Epidermal melanocyte (primary cell): ENCODE data around the gene S1PR4.
"Not testable (repeated sequence)": the region's sequence is repeated elsewhere in the genome, so short reads cannot be mapped to it uniquely, and the experiment has no call there.

Source experiments
- DNase-seq: peaks from one replicate; pipeline ENCODE4 v3.0.0; 2011; ENCODE audit warnings: low spot score; ENCODE audit not compliant: insufficient read length

The S1PR4 gene

GRCh38 chr19:3152419-3152780 is 26.2 kb upstream of the S1PR4 start:
- DNase-seq = no peak

- no peak for DNase-seq
Observed at GRCh38 chr19:3153286-3154230, 25.0 kb upstream of the S1PR4 start.

GRCh38 chr19:3154447-3154846 is 24.1 kb upstream of the S1PR4 start:
- not testable (repeated sequence) for DNase-seq

- peak; percentile 53 for DNase-seq
Observed at GRCh38 chr19:3154957-3155736, 23.4 kb upstream of the S1PR4 start.

GRCh38 chr19:3157096-3157845 is 21.3 kb upstream of the S1PR4 start:
- no peak for DNase-seq

GRCh38 chr19:3159565-3159964 is 19.0 kb upstream of the S1PR4 start:
- DNase-seq = no peak

- no peak for DNase-seq
Observed at GRCh38 chr19:3160219-3160618, 18.4 kb upstream of the S1PR4 start.

GRCh38 chr19:3161453-3161852 is 17.1 kb upstream of the S1PR4 start:
- DNase-seq = no peak

GRCh38 chr19:3162418-3163229 is 15.9 kb upstream of the S1PR4 start:
- no peak for DNase-seq

GRCh38 chr19:3163230-3163886 is 15.2 kb upstream of the S1PR4 start:
- DNase-seq = peak; percentile 89

- DNase-seq = no peak
Observed at GRCh38 chr19:3163943-3164342, 14.6 kb upstream of the S1PR4 start.

GRCh38 chr19:3167533-3168272 is 10.9 kb upstream of the S1PR4 start:
- no peak for DNase-seq

- no peak for DNase-seq
Observed at GRCh38 chr19:3171894-3172672, 6.5 kb upstream of the S1PR4 start.

- not testable (repeated sequence) for DNase-seq
Observed at GRCh38 chr19:3172673-3173000, 5.9 kb upstream of the S1PR4 start.

- DNase-seq = no peak
Observed at GRCh38 chr19:3175781-3176714, 2.5 kb upstream of the S1PR4 start.

GRCh38 chr19:3176715-3177501 is 1.7 kb upstream of the S1PR4 start:
- no peak for DNase-seq
